HEK293T (cell line): ENCODE measurements around the gene POLR1A.

Experiments
- CTCF ChIA-PET: fragments of 350-600 bp; formaldehyde crosslinking; extraction: SDS; loops from one replicate; lab custom pipeline; 2021; ENCODE audit warnings: antibody characterized with exemption, inconsistent platforms; lab: Yijun Ruan, JAX
- POLR2A ChIA-PET: fragments of 350-600 bp; formaldehyde crosslinking; extraction: SDS; loops from one replicate; lab custom pipeline; 2020; ENCODE audit warnings: antibody characterized with exemption, inconsistent platforms; lab: Yijun Ruan, JAX
- DNase-seq: peaks from one replicate; pipeline ENCODE4 v3.0.0; 2012; ENCODE audit warnings: mixed read lengths; ENCODE audit errors: extremely low spot score
- ARNT ChIP-seq: fragments of 450-650 bp; IDR thresholded peaks from 2 replicates; pipeline ENCODE4 v1.6.1; 2017; ENCODE audit warnings: mild to moderate bottlenecking
- BHLHE40 ChIP-seq: fragments of 450-650 bp; IDR thresholded peaks from 2 replicates; pipeline ENCODE4 v1.6.1; 2016; ENCODE audit warnings: mild to moderate bottlenecking, moderate library complexity, borderline replicate concordance
- CTBP1 ChIP-seq: fragments of 450-650 bp; IDR thresholded peaks from 2 replicates; pipeline ENCODE4 v1.6.1; 2016; ENCODE audit warnings: borderline replicate concordance
- ELF4 ChIP-seq: fragments of 450-650 bp; IDR thresholded peaks from 2 replicates; pipeline ENCODE4 v1.6.1; 2017; ENCODE audit warnings: antibody characterized with exemption
- FOXA1 ChIP-seq: fragments of 450-650 bp; IDR thresholded peaks from 2 replicates; pipeline ENCODE4 v1.6.1; 2016; ENCODE audit warnings: mild to moderate bottlenecking
- FOXK2 ChIP-seq: fragments of 450-650 bp; IDR thresholded peaks from 2 replicates; pipeline ENCODE4 v1.6.1; 2016; ENCODE audit warnings: mild to moderate bottlenecking
- FOXM1 ChIP-seq: fragments of 450-650 bp; IDR thresholded peaks from 2 replicates; pipeline ENCODE4 v1.6.1; 2017; ENCODE audit warnings: mild to moderate bottlenecking, borderline replicate concordance
- HDGF ChIP-seq: fragments of 450-650 bp; IDR thresholded peaks from 2 replicates; pipeline ENCODE4 v1.6.1; 2017; ENCODE audit warnings: antibody characterized with exemption, borderline replicate concordance
- L3MBTL2 ChIP-seq: fragments of 450-650 bp; conservative IDR thresholded peaks from 2 replicates; pipeline ENCODE4 v1.6.1; 2016; ENCODE audit warnings: mild to moderate bottlenecking
- LEF1 ChIP-seq: fragments of 450-650 bp; IDR thresholded peaks from 2 replicates; pipeline ENCODE4 v1.6.1; 2017; ENCODE audit warnings: mild to moderate bottlenecking, borderline replicate concordance
- NFRKB ChIP-seq: fragments of 450-650 bp; IDR thresholded peaks from 2 replicates; pipeline ENCODE4 v1.6.1; 2016; ENCODE audit warnings: mild to moderate bottlenecking, moderate library complexity
- PKNOX1 ChIP-seq: fragments of 450-650 bp; IDR thresholded peaks from 2 replicates; pipeline ENCODE4 v1.6.1; 2016
- SP1 ChIP-seq: fragments of 450-650 bp; IDR thresholded peaks from 2 replicates; pipeline ENCODE4 v1.6.1; 2017
- SUZ12 ChIP-seq: fragments of 450-650 bp; IDR thresholded peaks from 2 replicates; pipeline ENCODE4 v1.6.1; 2016; ENCODE audit warnings: mild to moderate bottlenecking
- TARDBP ChIP-seq: fragments of 450-650 bp; IDR thresholded peaks from 2 replicates; pipeline ENCODE4 v1.6.1; 2016
- ZNF384 ChIP-seq: fragments of 450-650 bp; IDR thresholded peaks from 2 replicates; pipeline ENCODE4 v1.6.1; 2016

The POLR1A gene

GRCh38 chr2:86070868-86071267 lies 34.8 kb downstream of the POLR1A start:
- no peak for DNase-seq
- POLR2A ChIA-PET, result no interaction called here
- CTCF ChIA-PET, result interaction anchor here (0.6 kb wide), 1 partner anchor 81 kb away, joined by 3 read pairs; no protein-coding TSS in a partner anchor
- no peak for TF ChIP-seq FOXM1
- TF ChIP-seq FOXK2, result no peak
- no peak for TF ChIP-seq L3MBTL2
- no peak for TF ChIP-seq LEF1
- no peak for TF ChIP-seq SUZ12
- no peak for TF ChIP-seq PKNOX1
- TF ChIP-seq HDGF, result no peak
- no peak for TF ChIP-seq BHLHE40
- no peak for TF ChIP-seq ARNT
- no peak for TF ChIP-seq NFRKB
- TF ChIP-seq FOXA1, result no peak
- no peak for TF ChIP-seq CTBP1

DNA sequence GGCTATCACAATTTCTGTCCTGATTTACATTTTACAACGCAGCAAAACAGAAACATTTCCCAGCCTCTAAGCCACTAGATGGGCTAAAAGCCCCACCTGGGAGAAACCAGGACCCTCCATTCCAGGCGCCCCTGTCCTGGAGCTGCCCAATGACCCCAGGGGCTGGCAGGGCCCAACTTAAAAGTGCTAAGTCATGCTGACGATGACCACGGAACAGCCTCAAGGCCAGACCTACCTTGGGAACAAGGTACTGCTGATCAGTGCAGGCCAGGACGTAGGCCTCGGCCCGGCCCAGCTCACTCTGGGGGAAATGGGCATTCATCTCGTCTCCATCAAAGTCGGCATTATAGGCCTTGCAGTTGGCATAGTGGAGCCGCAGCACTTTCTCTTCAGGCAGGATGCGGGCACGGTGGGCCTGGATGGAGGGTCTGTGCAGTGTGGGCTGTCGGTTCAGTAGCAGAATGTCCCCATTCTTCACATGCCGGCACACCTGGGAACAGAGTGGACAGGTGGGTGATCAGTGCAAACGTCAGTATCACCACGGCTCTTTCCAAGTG lies 35.8 kb downstream of the POLR1A start:
- POLR2A ChIA-PET, result no interaction called here
- CTCF ChIA-PET, result no interaction called here
- no peak for DNase-seq
- TF ChIP-seq PKNOX1, result no peak
- TF ChIP-seq LEF1, result no peak
- no peak for TF ChIP-seq ZNF384
- TF ChIP-seq FOXK2, result no peak
- no peak for TF ChIP-seq NFRKB
- no peak for TF ChIP-seq L3MBTL2
- no peak for TF ChIP-seq FOXA1
- no peak for TF ChIP-seq CTBP1
- TF ChIP-seq SUZ12, result no peak
- TF ChIP-seq ELF4, result no peak
- no peak for TF ChIP-seq SP1
- no peak for TF ChIP-seq TARDBP
- no peak for TF ChIP-seq BHLHE40

GRCh38 chr2:86069091-86069685 lies 36.5 kb downstream of the POLR1A start:
- CTCF ChIA-PET, result interaction anchor here (0.6 kb wide), 1 partner anchor 164 kb away, joined by 3 read pairs; no protein-coding TSS in a partner anchor
- POLR2A ChIA-PET, result no interaction called here
- no peak for DNase-seq
- no peak for TF ChIP-seq FOXA1
- TF ChIP-seq CTBP1, result no peak
- no peak for TF ChIP-seq FOXM1
- TF ChIP-seq NFRKB, result no peak
- no peak for TF ChIP-seq L3MBTL2
- no peak for TF ChIP-seq SP1
- no peak for TF ChIP-seq PKNOX1
- no peak for TF ChIP-seq FOXK2
- no peak for TF ChIP-seq BHLHE40
- TF ChIP-seq ZNF384, result no peak
- no peak for TF ChIP-seq ELF4
- TF ChIP-seq SUZ12, result no peak
- no peak for TF ChIP-seq ARNT
- TF ChIP-seq TARDBP, result no peak

DNA sequence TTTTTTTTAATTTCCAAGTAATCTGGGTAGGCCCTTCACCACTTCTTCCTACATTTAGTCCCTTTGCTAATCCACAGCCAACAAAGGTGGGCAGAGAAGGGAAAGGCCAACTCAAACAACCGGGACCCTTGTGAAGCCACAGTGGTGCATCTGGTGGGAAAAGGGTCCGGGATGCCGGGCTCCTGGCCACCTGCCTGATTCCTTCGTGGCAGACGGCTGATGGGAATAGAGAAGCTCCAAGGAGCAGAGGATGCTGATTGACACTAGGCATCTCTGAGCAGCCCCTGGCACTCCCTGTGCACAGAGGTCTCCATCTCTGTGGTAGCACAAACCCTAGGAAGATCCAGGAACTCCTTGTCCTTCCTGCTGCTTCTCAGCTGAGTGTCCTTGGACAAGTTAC lies 37.0 kb downstream of the POLR1A start:
- TF ChIP-seq L3MBTL2 (no peak), FOXK2 (no peak), TARDBP (no peak), PKNOX1 (no peak), LEF1 (no peak), SUZ12 (no peak), FOXA1 (no peak), ARNT (no peak), HDGF (no peak), SP1 (no peak), BHLHE40 (no peak), CTBP1 (no peak), FOXM1 (no peak), NFRKB (no peak)
- CTCF ChIA-PET, result interaction anchor here (0.6 to 1.5 kb wide), 3 partner anchors 11 to 239 kb away, joined by 3 to 4 read pairs (median 3); no protein-coding TSS in a partner anchor
- no peak for DNase-seq
- POLR2A ChIA-PET, result no interaction called here

GRCh38 chr2:86068136-86068588 lies 37.5 kb downstream of the POLR1A start:
- CTCF ChIA-PET, result interaction anchor here (0.7 to 1.5 kb wide), 2 partner anchors 12 to 239 kb away, joined by 3 to 4 read pairs; no protein-coding TSS in a partner anchor
- POLR2A ChIA-PET, result no interaction called here
- DNase-seq, result no peak
- TF ChIP-seq FOXK2 (no peak), L3MBTL2 (no peak)

DNA sequence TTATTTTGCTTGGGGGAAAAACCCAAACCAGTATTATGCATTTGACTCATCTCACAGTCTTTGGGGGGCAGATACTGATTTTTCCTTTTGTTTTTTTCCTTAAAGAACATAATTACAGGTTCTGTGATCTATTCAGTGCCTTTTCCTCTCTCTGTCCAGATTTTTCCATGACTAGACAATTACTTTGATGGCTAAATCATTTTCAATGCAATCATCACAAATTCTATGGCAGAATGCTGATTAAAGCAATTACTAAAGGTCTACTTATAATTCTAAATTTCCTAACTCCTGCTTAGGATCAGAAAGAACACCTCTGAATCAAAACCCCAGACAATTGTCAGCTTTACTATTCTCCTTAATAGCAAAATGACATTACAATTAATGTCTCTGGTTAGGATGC lies 38.8 kb downstream of the POLR1A start:
- CTCF ChIA-PET, result interaction anchor here (1.5 kb wide), 1 partner anchor 13 kb away, joined by 4 read pairs; no protein-coding TSS in a partner anchor
- no peak for DNase-seq
- POLR2A ChIA-PET, result no interaction called here
- TF ChIP-seq SUZ12 (no peak), CTBP1 (no peak), L3MBTL2 (no peak), FOXK2 (no peak), NFRKB (no peak), PKNOX1 (no peak), HDGF (no peak), ELF4 (no peak), ZNF384 (no peak)
